Measurements from ENCODE around the gene RSU1. TPM values are rescaled to one million over a fixed set of nuclear protein-coding genes. Genes with fewer than 3 reads are reported as not detected.

Gene RSU1
- total RNA-seq, 1 experiment from 2014 or later = 54.4 TPM

- intact Hi-C loops (cut with micrococcal nuclease) = loop anchor here (10.0 kb wide), 1 partner anchor 176 kb away; no protein-coding TSS in a partner anchor
Observed at GRCh38 chr10:16848562-16849154, 31.4 kb upstream of the RSU1 start.

GRCh38 chr10:16847644-16848043 lies 30.4 kb upstream of the RSU1 start:
- Mint-ChIP-seq H3K36me3 (ENCODE audit: insufficient read depth, unreplicated experiment) (no peaks in the 10 kb centered on the region), H3K27ac (ENCODE audit: low read depth, unreplicated experiment) (no peak overlapping the region), H3K27me3 (ENCODE audit: insufficient read depth, unreplicated experiment) (no peaks in the 10 kb centered on the region), H3K4me1 (ENCODE audit: insufficient read depth, unreplicated experiment) (peaks cover 10% of the 10 kb centered on the region), H3K9me3 (ENCODE audit: unreplicated experiment) (no peaks in the 10 kb centered on the region), H3K4me3 (ENCODE audit: unreplicated experiment) (no peak overlapping the region)
- BruUV-seq (replicated peaks) = no TSS peak
- intact Hi-C loops (cut with micrococcal nuclease) = loop anchor here (10.0 kb wide), 1 partner anchor 177 kb away; no protein-coding TSS in a partner anchor
- CTCF ChIA-PET = interaction anchor here (0.7 to 2.7 kb wide), 7 partner anchors 23 to 572 kb away, joined by 3 to 14 read pairs (median 4); no protein-coding TSS in a partner anchor
- DNase-seq (ENCODE audit: unreplicated experiment) = no peak
- no peak for TF ChIP-seq CTCF (IDR thresholded peaks at IDR 0.05; ENCODE audit: unreplicated experiment)
- POLR2A ChIA-PET = interaction anchor here (3.0 kb wide), 1 partner anchor 353 kb away, joined by 19 read pairs; the partner anchor contains the start of gene TRDMT1

More at GRCh38 chr10:16848562-16849154, 31.4 kb upstream of the RSU1 start:
- DNase-seq (ENCODE audit: unreplicated experiment) = peak; percentile 66
- no peak overlapping the region for H3K27ac Mint-ChIP-seq (ENCODE audit: low read depth, unreplicated experiment)
- H3K4me3 Mint-ChIP-seq (ENCODE audit: unreplicated experiment) = peak overlapping the region; percentile 22
- no TSS peak for BruUV-seq (replicated peaks)
- no peaks in the 10 kb centered on the region for H3K36me3 Mint-ChIP-seq (ENCODE audit: insufficient read depth, unreplicated experiment)
- ChIA-PET POLR2A (interaction anchor here (0.8 to 3.0 kb wide), 8 partner anchors 10 to 416 kb away, joined by 3 to 19 read pairs (median 3); partner anchors contain the start of genes RSU1 and TRDMT1), CTCF (interaction anchor here (0.6 to 2.7 kb wide), 10 partner anchors 13 to 743 kb away, joined by 3 to 14 read pairs (median 4); partner anchors contain the start of gene TRDMT1)
- H3K9me3 Mint-ChIP-seq (ENCODE audit: unreplicated experiment) = no peaks in the 10 kb centered on the region
- H3K27me3 Mint-ChIP-seq (ENCODE audit: insufficient read depth, unreplicated experiment) = no peaks in the 10 kb centered on the region
- peaks cover 10% of the 10 kb centered on the region for H3K4me1 Mint-ChIP-seq (ENCODE audit: insufficient read depth, unreplicated experiment)
- no peak for TF ChIP-seq CTCF (IDR thresholded peaks at IDR 0.05; ENCODE audit: unreplicated experiment)

- Mint-ChIP-seq H3K4me1 (ENCODE audit: insufficient read depth, unreplicated experiment) (peaks cover 10% of the 10 kb centered on the region), H3K27me3 (ENCODE audit: insufficient read depth, unreplicated experiment) (no peaks in the 10 kb centered on the region), H3K36me3 (ENCODE audit: insufficient read depth, unreplicated experiment) (no peaks in the 10 kb centered on the region), H3K9me3 (ENCODE audit: unreplicated experiment) (no peaks in the 10 kb centered on the region), H3K27ac (ENCODE audit: low read depth, unreplicated experiment) (no peak overlapping the region), H3K4me3 (ENCODE audit: unreplicated experiment) (no peak overlapping the region)
- TF ChIP-seq CTCF (IDR thresholded peaks at IDR 0.05; ENCODE audit: unreplicated experiment) = no peak
- ChIA-PET POLR2A (interaction anchor here (1.7 kb wide), 1 partner anchor 385 kb away, joined by 4 read pairs; no protein-coding TSS in a partner anchor), CTCF (interaction anchor here (0.6 to 2.9 kb wide), 11 partner anchors 17 to 755 kb away, joined by 3 to 24 read pairs (median 5); partner anchors contain the start of gene TRDMT1)
- no TSS peak for BruUV-seq (replicated peaks)
- intact Hi-C loops (cut with micrococcal nuclease) = loop anchor here (10.0 kb wide), 1 partner anchor 180 kb away; no protein-coding TSS in a partner anchor
- no peak for DNase-seq (ENCODE audit: unreplicated experiment)
Observed at GRCh38 chr10:16845248-16845647, 28.0 kb upstream of the RSU1 start.

GRCh38 chr10:16843252-16843870 lies 26.1 kb upstream of the RSU1 start:
- BruUV-seq (replicated peaks) = no TSS peak
- Mint-ChIP-seq H3K36me3 (ENCODE audit: insufficient read depth, unreplicated experiment) (no peaks in the 10 kb centered on the region), H3K4me3 (ENCODE audit: unreplicated experiment) (no peak overlapping the region), H3K27ac (ENCODE audit: low read depth, unreplicated experiment) (no peak overlapping the region), H3K9me3 (ENCODE audit: unreplicated experiment) (no peaks in the 10 kb centered on the region), H3K27me3 (ENCODE audit: insufficient read depth, unreplicated experiment) (no peaks in the 10 kb centered on the region), H3K4me1 (ENCODE audit: insufficient read depth, unreplicated experiment) (no peaks in the 10 kb centered on the region)
- ChIA-PET POLR2A (interaction anchor here (1.2 kb wide), 1 partner anchor 387 kb away, joined by 5 read pairs; no protein-coding TSS in a partner anchor), CTCF (interaction anchor here (0.6 to 2.5 kb wide), 30 partner anchors 9 to 1414 kb away, joined by 3 to 27 read pairs (median 4); no protein-coding TSS in a partner anchor)
- peak; percentile 74 for DNase-seq (ENCODE audit: unreplicated experiment)
- intact Hi-C loops (cut with micrococcal nuclease) = loop anchor here (1.0 to 10.0 kb wide), 6 partner anchors 181 to 587 kb away; no protein-coding TSS in a partner anchor
- TF ChIP-seq CTCF (IDR thresholded peaks at IDR 0.05; ENCODE audit: unreplicated experiment) = peak; percentile 61
